KMS-11 (cell line): Measurements from ENCODE around the gene NETO1.

Source experiments
- H2AFZ ChIP-seq: fragments of 200-600 bp; sonication (generic); 2 replicates; pipeline ENCODE4 v1.6.1; 2016; ENCODE audit warnings: antibody characterized with exemption, mixed run types, low read depth
- H3K27ac ChIP-seq: fragments of 200-600 bp; sonication (generic); 2 replicates; pipeline ENCODE4 v1.6.1; 2016; ENCODE audit warnings: mild to moderate bottlenecking, mixed run types
- H3K27me3 ChIP-seq: fragments of 200-600 bp; sonication (generic); 2 replicates; pipeline ENCODE4 v1.6.1; 2017; ENCODE audit warnings: mild to moderate bottlenecking, low read depth, mixed run types, moderate library complexity; ENCODE audit not compliant: insufficient read depth
- H3K36me3 ChIP-seq: fragments of 200-600 bp; sonication (generic); 2 replicates; pipeline ENCODE4 v1.6.1; 2017; ENCODE audit warnings: mild to moderate bottlenecking, mixed run types; ENCODE audit not compliant: insufficient read depth
- H3K4me1 ChIP-seq: fragments of 200-600 bp; sonication (generic); 2 replicates; pipeline ENCODE4 v1.6.1; 2016; ENCODE audit warnings: mild to moderate bottlenecking, low read depth, mixed run types; ENCODE audit not compliant: poor library complexity, severe bottlenecking
- H3K4me2 ChIP-seq: fragments of 200-600 bp; sonication (generic); 2 replicates; pipeline ENCODE4 v1.7.0; 2016; ENCODE audit warnings: mild to moderate bottlenecking, mixed run types
- H3K4me3 ChIP-seq: fragments of 200-600 bp; sonication (generic); IDR thresholded peaks from 2 replicates; pipeline ENCODE4 v1.6.1; 2017; ENCODE audit warnings: low read depth, low read length, mixed read lengths; ENCODE audit not compliant: insufficient read depth
- H3K79me2 ChIP-seq: fragments of 200-600 bp; sonication (generic); 2 replicates; pipeline ENCODE4 v1.6.1; 2016; ENCODE audit warnings: low read depth, mixed run types; ENCODE audit not compliant: insufficient read depth
- H3K9ac ChIP-seq: fragments of 200-600 bp; sonication (generic); 2 replicates; pipeline ENCODE4 v1.6.1; 2016; ENCODE audit warnings: mild to moderate bottlenecking, mixed run types
- H4K20me1 ChIP-seq: fragments of 200-600 bp; sonication (generic); 2 replicates; pipeline ENCODE4 v1.6.1; 2016; ENCODE audit warnings: mild to moderate bottlenecking, mixed run types; ENCODE audit not compliant: insufficient read depth
- TF ChIP-seq, protein P1 (sequence below): fragments of 200-600 bp; sonication (generic); conservative IDR thresholded peaks from 2 replicates; pipeline ENCODE4 v1.6.1; 2017; ENCODE audit warnings: low read depth, mild to moderate bottlenecking, antibody characterized with exemption, low read length, moderate library complexity, mixed read lengths

The NETO1 gene

DNA sequence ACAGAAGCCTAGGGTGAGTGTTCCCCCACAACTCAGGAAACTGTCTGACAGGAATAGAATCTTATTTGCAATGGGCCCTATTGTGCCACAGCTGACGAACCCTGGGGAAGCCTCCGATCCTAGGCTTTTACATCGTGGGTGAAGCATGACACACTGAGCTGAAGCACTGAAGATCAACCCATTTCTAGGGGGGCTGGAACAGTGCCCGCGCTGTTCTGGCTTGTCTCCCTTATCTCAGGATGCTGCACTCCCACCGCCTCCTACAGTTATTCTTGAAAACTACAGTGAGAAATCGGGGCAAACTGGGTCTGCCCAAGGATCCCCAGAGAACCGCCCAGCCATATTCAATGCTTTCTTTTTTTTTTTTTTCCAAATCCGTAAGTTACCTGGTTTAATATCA lies 41.1 kb downstream of the NETO1 start:
- H3K27ac ChIP-seq = no peak overlapping the region
- H3K9ac ChIP-seq = no peak overlapping the region
- no peak overlapping the region for H3K4me2 ChIP-seq
- no peak overlapping the region for H3K4me3 ChIP-seq
- H3K27me3 ChIP-seq = no peaks in the 10 kb centered on the region
- no peaks in the 10 kb centered on the region for H3K79me2 ChIP-seq
- no peaks in the 10 kb centered on the region for H3K4me1 ChIP-seq
- TF ChIP-seq, protein P1, sequence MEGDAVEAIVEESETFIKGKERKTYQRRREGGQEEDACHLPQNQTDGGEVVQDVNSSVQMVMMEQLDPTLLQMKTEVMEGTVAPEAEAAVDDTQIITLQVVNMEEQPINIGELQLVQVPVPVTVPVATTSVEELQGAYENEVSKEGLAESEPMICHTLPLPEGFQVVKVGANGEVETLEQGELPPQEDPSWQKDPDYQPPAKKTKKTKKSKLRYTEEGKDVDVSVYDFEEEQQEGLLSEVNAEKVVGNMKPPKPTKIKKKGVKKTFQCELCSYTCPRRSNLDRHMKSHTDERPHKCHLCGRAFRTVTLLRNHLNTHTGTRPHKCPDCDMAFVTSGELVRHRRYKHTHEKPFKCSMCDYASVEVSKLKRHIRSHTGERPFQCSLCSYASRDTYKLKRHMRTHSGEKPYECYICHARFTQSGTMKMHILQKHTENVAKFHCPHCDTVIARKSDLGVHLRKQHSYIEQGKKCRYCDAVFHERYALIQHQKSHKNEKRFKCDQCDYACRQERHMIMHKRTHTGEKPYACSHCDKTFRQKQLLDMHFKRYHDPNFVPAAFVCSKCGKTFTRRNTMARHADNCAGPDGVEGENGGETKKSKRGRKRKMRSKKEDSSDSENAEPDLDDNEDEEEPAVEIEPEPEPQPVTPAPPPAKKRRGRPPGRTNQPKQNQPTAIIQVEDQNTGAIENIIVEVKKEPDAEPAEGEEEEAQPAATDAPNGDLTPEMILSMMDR = no peak
- no peaks in the 10 kb centered on the region for H4K20me1 ChIP-seq
- no peaks in the 10 kb centered on the region for H3K36me3 ChIP-seq
- no peak overlapping the region for H2AFZ ChIP-seq

GRCh38 chr18:72823345-72823744 lies 44.4 kb downstream of the NETO1 start:
- TF ChIP-seq, protein P1 = no peak
- H3K27ac ChIP-seq = no peak overlapping the region
- H2AFZ ChIP-seq = no peak overlapping the region
- H3K79me2 ChIP-seq = no peaks in the 10 kb centered on the region
- H3K27me3 ChIP-seq = no peaks in the 10 kb centered on the region
- H4K20me1 ChIP-seq = no peaks in the 10 kb centered on the region
- H3K4me2 ChIP-seq = no peak overlapping the region
- no peaks in the 10 kb centered on the region for H3K4me1 ChIP-seq
- no peak overlapping the region for H3K4me3 ChIP-seq
- no peak overlapping the region for H3K9ac ChIP-seq
- no peaks in the 10 kb centered on the region for H3K36me3 ChIP-seq

DNA sequence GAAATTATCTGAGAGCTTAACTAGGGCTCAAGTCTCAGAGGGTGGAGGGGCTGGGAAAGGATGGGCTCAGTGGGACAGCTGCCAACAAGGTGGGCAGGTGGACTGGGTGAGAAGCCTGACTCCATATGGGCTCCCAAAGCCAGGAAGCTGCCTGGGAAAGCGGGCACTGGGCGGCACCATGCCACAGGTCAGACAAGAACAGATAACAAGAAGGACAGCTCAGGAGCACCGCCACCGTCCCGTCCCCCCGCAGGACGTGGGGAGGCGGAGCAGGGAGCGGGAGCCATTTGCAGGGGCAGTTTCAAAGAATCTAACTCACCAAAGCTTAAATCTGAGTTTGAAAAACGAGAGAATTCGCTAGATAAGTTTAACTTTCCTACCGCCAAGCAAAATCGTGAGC lies 45.6 kb downstream of the NETO1 start:
- TF ChIP-seq, protein P1 = no peak
- Histone ChIP-seq H3K27ac (no peak overlapping the region), H3K79me2 (no peaks in the 10 kb centered on the region), H3K4me2 (no peak overlapping the region), H3K9ac (no peak overlapping the region), H2AFZ (no peak overlapping the region), H3K27me3 (no peaks in the 10 kb centered on the region), H4K20me1 (no peaks in the 10 kb centered on the region), H3K4me1 (no peaks in the 10 kb centered on the region), H3K4me3 (no peak overlapping the region), H3K36me3 (no peaks in the 10 kb centered on the region)

DNA sequence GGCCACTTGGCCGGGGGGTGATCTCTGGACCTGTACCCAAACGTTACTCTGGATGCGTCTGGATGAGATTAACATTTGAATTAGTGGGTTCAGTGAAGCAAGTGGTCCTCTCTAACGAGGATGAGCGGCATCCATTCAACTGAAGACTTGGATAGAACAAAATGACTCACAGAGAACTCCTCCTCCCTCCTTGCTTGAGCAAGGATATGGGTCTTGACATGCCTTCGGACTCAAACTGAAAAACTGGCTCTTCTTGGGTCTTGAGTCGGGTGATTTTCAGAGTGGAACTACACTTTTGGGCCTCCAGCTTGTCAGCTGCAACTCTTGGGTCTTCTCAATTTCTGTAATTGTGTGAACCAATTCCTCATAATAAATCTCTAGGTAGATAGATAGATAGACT lies 47.2 kb downstream of the NETO1 start:
- Histone ChIP-seq H3K27me3 (no peaks in the 10 kb centered on the region), H4K20me1 (no peaks in the 10 kb centered on the region), H3K4me2 (no peak overlapping the region), H2AFZ (no peak overlapping the region), H3K27ac (no peak overlapping the region), H3K4me1 (no peaks in the 10 kb centered on the region), H3K36me3 (no peaks in the 10 kb centered on the region), H3K4me3 (no peak overlapping the region), H3K79me2 (no peaks in the 10 kb centered on the region), H3K9ac (no peak overlapping the region)
- TF ChIP-seq, protein P1 = no peak
